NCI-H82 treated with DMSO at 0.1 percent for 48 hours (cell line): Measurements from ENCODE around the gene PHAX.
A peak's percentile ranks its signal among the peaks of the same experiment; 100 is the strongest.
"Not testable (repeated sequence)": the region's sequence is repeated elsewhere in the genome, so short reads cannot be mapped to it uniquely, and the experiment has no call there.

Experiments used
- DNase-seq: peaks from one replicate; lab custom pipeline; 2025; ENCODE audit not compliant: unreplicated experiment; lab: John Stamatoyannopoulos, UW

Gene PHAX

GRCh38 chr5:126600631-126601511 lies at the start of gene PHAX:
PHAX (plus strand) TSS chr5:126600947; CDS start chr5:126600963, 16 bp downstream.
- DNase-seq = peak; percentile 20

GRCh38 chr5:126552614-126553013 lies 48.1 kb upstream of the PHAX start:
- no peak for DNase-seq

- DNase-seq = not testable (repeated sequence)
Observed at GRCh38 chr5:126555101-126555500, 45.6 kb upstream of the PHAX start.

- no peak for DNase-seq
Observed at GRCh38 chr5:126561908-126562307, 38.8 kb upstream of the PHAX start.

- no peak for DNase-seq
Observed at GRCh38 chr5:126562823-126563222, 37.9 kb upstream of the PHAX start.

- DNase-seq = no peak
Observed at GRCh38 chr5:126568206-126568755, 32.5 kb upstream of the PHAX start.

GRCh38 chr5:126575644-126576043 lies 25.1 kb upstream of the PHAX start:
- DNase-seq = no peak

GRCh38 chr5:126576974-126577373 lies 23.8 kb upstream of the PHAX start:
- DNase-seq = no peak

GRCh38 chr5:126577415-126577814 lies 23.3 kb upstream of the PHAX start:
- no peak for DNase-seq

GRCh38 chr5:126579716-126580115 lies 21.0 kb upstream of the PHAX start:
- no peak for DNase-seq

- DNase-seq = no peak
Observed at GRCh38 chr5:126583761-126584160, 17.0 kb upstream of the PHAX start.

GRCh38 chr5:126587551-126588390 lies 13.0 kb upstream of the PHAX start:
- DNase-seq = no peak

GRCh38 chr5:126589536-126590297 lies 11.0 kb upstream of the PHAX start:
- DNase-seq = no peak

- DNase-seq = no peak
Observed at GRCh38 chr5:126591549-126591948, 9.2 kb upstream of the PHAX start.

GRCh38 chr5:126594748-126595485 lies 5.8 kb upstream of the PHAX start, which contains the start of gene ALDH7A1:
ALDH7A1 (minus strand) TSS chr5:126595219; CDS start chr5:126595198, 21 bp downstream.
- DNase-seq = peak; percentile 83

GRCh38 chr5:126595486-126596083 lies 5.2 kb upstream of the PHAX start:
- no peak for DNase-seq

- no peak for DNase-seq
Observed at GRCh38 chr5:126597156-126597555, 3.6 kb upstream of the PHAX start.

- no peak for DNase-seq
Observed at GRCh38 chr5:126599499-126599898, 1.2 kb upstream of the PHAX start.

GRCh38 chr5:126599971-126600630 lies 646 bp upstream of the PHAX start:
- DNase-seq = not testable (repeated sequence)
